Putamen (tissue), 1 donor: ENCODE measurements around the gene HOXA9.

Experiments
- DNase-seq: peaks from one replicate; pipeline ENCODE4 v3.0.0-alpha.2; 2016; ENCODE audit warnings: low spot score

The HOXA9 gene

GRCh38 chr7:27151931-27152815 lies 13.2 kb downstream of the HOXA9 start, which contains the start of gene HOXA3:
HOXA3 (minus strand) TSS chr7:27152583; CDS start chr7:27110640, 41,943 bp downstream.
- no peak for DNase-seq

- DNase-seq, result no peak
Observed at GRCh38 chr7:27151341-27151930, 13.9 kb downstream of the HOXA9 start.

DNA sequence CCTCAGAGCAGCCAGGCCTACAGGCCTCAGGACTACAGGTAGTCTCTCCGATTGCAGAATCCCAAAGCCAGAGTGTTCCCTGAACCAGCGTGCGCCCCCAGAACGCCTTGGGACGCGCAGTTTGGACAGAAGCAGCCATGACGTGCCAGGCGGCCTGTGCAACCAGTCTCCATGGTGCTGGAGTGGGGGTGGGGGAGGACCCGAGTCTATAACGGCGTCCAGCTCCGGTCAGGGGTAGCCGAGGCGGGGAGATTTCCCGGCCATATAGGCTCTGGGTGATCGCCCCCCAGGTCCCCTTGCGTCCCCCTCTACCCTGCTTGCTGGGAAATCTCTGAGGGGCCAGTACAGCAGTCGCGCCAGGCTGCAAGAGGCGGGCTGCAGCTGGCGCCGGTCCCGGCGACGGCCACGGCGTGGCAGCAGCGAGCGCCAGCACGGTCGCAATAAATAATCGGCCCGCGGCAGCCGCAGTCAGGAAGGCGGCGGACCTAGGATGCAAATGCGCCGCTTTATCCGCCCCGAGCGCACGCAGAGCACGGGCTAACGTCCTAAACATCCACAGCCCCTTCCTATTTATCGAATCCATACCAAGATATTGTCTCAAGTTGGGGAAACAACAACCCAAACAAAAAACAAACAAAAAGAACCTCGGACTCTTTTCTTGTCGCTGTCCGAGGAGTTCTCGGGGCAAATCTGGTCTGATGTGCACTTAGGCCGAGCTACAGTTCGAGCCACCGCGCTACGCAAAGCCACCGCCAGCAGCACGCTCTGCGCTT lies 14.6 kb downstream of the HOXA9 start:
- peak; percentile 16 for DNase-seq

GRCh38 chr7:27149842-27150567 lies 15.3 kb downstream of the HOXA9 start:
- no peak for DNase-seq

GRCh38 chr7:27148756-27149641 lies 16.3 kb downstream of the HOXA9 start:
- DNase-seq, result no peak

DNA sequence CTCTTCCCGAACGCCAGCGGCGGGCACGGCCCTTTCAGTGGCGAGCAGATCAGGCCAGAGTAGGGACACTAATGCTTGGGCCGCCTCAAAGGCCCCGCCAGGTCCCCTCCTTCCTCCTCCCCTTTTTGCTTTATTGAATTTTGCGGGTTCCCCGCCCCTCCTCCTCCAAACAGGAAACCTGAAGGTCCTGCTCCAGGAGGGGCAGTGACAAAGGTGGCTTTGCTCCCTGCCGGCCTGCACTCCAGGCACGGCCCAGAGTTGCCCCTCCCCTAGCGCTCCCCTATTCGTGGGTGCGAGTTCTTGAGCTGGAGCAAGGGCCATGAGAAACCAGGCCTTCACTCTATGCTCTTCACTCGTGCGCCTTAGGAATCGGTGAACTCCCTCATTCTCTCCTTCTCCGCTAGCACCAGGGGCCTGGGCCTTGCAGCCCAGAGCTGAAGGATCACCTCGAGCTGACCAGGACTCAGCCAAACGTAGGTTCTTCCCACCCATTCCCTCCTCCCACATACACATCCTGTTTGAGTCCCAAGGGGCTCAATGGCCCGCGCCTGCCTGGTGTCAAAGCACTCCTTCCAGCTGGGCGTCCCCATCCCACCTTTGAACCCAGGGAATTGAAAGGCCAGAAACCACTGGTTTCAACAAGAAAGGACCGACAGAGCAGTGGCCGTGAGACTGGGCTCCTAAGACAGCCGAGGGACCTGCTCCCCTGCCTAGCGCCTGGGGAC lies 17.1 kb downstream of the HOXA9 start:
- DNase-seq, result no peak

DNA sequence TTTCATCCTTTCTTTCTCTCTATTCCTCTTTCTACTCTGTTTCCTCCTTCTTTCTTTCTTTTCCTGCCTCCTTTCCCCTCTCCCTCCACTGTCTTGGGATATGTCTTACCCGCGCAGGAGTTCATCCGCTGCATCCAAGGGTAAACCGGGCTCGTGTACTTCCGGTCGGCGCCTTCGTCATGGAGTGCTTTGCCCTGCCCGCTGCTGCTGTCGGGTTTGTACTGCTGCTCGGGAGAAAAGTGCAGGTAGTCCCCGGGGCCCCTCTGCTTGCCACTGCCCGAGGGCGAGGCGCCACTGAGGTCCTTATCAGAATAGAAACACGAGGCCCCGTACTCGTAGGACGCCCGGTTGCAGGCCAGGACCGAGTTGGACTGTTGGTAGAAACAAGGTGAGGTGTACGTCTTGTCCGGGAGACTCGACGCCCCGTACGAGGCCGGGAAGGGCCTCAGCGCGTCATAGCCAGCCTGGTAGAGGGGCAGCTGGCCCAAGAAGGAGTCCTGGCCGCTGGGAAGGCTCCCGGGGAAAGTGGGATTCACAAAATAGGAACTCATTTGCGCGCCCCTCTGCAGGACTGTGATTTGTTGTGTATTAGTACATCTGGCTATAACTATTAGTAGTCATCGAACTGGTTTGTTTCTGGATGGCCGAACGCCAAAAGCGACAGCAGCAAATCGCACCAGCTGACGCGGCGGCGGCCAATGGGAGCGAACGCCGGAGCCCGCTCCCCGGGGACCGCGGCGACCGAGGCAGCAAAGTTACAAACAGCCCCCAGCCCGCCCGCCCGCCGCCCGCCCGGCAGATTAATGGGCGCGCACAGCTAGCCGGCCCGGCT lies 17.9 kb downstream of the HOXA9 start, which contains the start of gene HOXA6:
TSS of gene HOXA6 (minus strand) at position 576 of the 832 bp plus-strand sequence. CDS start at position 551, 25 bp downstream.
- DNase-seq, result no peak

GRCh38 chr7:27146491-27147198 lies 18.7 kb downstream of the HOXA9 start:
- DNase-seq, result no peak

DNA sequence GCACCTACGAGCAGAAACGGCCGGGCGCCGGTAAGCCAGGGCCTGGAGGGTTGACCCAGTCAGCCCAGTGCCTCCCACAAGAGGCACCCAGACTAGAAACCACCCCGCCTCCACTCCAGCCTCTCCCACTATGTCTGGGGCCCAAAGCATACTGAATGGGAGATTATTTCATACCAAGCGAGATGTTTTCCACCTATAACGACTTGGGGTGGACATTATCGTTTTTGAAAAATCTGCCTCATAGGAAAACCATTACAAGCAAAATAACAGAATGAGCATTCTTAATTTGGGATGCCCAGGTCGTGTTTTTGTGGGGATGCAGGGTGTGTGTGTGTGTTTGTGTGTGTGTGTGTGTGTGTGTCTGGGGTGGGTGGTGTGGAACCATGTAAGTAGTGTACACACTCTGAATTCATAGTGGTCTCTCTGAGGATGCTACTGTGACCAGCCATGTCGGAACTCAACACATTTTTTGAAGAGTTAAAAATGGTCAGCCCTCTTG lies 19.4 kb downstream of the HOXA9 start:
- DNase-seq, result no peak

DNA sequence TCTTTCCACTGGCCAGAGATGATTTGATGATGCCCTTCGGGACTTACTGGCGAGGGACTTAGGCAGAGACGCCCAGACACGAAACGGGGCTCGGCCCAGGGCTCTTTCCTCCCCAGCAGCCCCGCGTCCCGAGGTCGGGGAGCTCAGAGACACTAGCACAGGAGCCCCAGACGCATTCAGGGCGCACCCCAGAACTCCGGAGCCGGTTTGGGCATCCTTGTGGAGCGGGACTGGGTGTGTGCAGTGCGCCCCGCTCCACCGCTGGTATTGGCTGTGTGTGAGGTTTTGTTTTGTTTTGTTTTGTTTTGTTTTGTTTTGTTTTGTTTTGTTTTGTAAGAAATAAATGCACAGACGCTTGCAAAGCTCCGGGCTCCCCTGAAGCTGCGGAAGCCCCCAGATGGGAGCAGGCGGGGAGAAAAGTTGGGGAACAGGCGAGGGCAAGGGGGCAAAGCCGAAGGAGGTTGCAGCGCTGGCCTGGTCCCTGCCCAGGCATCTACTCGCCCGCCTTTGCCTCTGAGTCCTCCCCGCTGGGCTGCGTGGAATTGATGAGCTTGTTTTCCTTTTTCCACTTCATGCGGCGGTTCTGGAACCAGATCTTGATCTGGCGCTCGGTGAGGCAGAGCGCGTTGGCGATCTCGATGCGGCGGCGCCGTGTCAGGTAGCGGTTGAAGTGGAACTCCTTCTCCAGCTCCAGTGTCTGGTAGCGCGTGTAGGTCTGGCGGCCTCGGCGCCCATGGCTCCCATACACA lies 20.0 kb downstream of the HOXA9 start:
- no peak for DNase-seq

DNA sequence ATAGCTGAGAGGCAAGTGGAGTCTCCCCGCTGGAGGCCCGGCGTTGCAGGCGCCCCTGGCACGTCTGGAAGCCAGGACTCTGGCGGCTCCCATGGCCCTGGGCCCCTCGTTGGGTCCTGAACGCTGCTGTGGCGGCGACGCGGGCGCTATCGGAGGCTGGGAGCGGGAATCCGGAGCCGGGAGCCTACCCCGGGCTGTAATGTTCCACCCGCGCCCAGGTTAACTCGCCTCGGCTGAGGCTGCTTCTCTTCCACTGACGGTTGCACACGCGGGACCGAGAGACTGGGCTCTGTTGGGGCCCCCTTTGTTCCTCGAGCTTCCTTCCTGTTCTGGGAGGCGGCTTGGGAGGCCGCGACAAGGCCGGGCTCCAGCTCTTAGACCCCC lies 20.6 kb downstream of the HOXA9 start:
- DNase-seq, result no peak

- DNase-seq, result no peak
Observed at GRCh38 chr7:27143950-27144780, 21.2 kb downstream of the HOXA9 start.

GRCh38 chr7:27143023-27143949 lies 22.1 kb downstream of the HOXA9 start, which contains the start of gene HOXA5:
HOXA5 (minus strand) TSS chr7:27143681; CDS start chr7:27143607, 74 bp downstream.
- no peak for DNase-seq

DNA sequence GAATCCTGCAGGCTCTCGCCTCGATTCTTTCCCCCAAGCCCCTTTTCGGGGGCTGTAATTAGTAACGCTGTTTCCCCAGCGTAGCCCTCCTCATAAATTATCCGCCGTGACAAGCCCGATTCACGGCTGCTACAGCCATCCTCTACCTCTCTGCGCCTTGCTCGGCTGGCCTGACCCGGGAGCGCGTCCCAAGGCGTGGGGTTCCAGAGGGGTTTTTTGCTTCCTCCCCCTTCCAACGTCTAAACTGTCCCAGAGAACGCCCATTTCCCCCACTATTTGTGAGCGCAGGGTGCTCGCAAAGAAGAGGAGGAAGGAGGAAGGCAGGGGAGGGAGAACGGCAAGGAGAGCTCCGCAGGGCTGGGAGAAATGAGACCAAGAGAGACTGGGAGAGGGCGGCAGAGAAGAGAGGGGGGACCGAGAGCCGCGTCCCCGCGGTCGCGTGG lies 22.7 kb downstream of the HOXA9 start:
- DNase-seq, result no peak

GRCh38 chr7:27141923-27142579 lies 23.3 kb downstream of the HOXA9 start:
- no peak for DNase-seq
